Right atrium auricular region (tissue), 2 donors: ENCODE results near the gene ACSL5. TPM values are rescaled to one million over a fixed set of nuclear protein-coding genes. Genes with fewer than 3 reads are reported as not detected.

ENCODE experiments used
- DNase-seq: peaks from one replicate; pipeline ENCODE4 v3.0.0-alpha.2; 2019; ENCODE audit warnings: low spot score
- H3K27ac ChIP-seq, 2 donors: fragments of 200-600 bp; sonication (generic); 1 replicate in 1 of 2; 2 replicates in 1 of 2; pipeline ENCODE4 v1.5.1; 2016 to 2019
- H3K27me3 ChIP-seq, 2 donors: fragments of 200-600 bp; sonication (generic); one replicate each; pipeline versions ENCODE4 v1.5.1 to v1.6.0; 2017 to 2019
- H3K36me3 ChIP-seq: fragments of 200-600 bp; sonication (generic); one replicate; pipeline ENCODE4 v1.5.1; 2016
- H3K4me1 ChIP-seq, 2 donors: fragments of 200-600 bp; sonication (generic); one replicate each; pipeline versions ENCODE4 v1.5.1 to v1.6.0; 2017 to 2019
- H3K4me3 ChIP-seq, 2 donors: fragments of 200-600 bp; sonication (generic); 1 replicate in 1 of 2; 2 replicates in 1 of 2; pipeline ENCODE4 v1.5.1; 2017 to 2019; ENCODE audit warnings: mild to moderate bottlenecking in 1 of 2, moderate library complexity in 1 of 2
- H3K9me3 ChIP-seq, 2 donors: fragments of 200-600 bp; sonication (generic); one replicate each; pipeline ENCODE4 v1.5.1; 2019
- total RNA-seq, 2 donors: library from RNA; depleted of rRNA; stranded (reverse); fragments of >200 nt; gene quantifications; one replicate each; pipeline ENCODE4 v1.1.0, GENCODE V29; 2016
- TF ChIP-seq, protein P1 (sequence below), 2 donors: fragments of 200-600 bp; sonication (generic); IDR thresholded peaks; one replicate each; pipeline ENCODE4 v1.5.1; 2019; ENCODE audit warnings: antibody characterized with exemption in 2 of 2

Gene ACSL5
- total RNA-seq, 2 donors from 2014 or later = 9.2 to 12.0 TPM

- no peak overlapping the region for H3K4me3 ChIP-seq
- no peak overlapping the region for H3K27ac ChIP-seq
- H3K4me1 ChIP-seq = peaks cover 0 to 4% of the 10 kb centered on the region in 2 donors
- H3K9me3 ChIP-seq = no peaks in the 10 kb centered on the region
- H3K36me3 ChIP-seq = no peaks in the 10 kb centered on the region
- TF ChIP-seq, protein P1, sequence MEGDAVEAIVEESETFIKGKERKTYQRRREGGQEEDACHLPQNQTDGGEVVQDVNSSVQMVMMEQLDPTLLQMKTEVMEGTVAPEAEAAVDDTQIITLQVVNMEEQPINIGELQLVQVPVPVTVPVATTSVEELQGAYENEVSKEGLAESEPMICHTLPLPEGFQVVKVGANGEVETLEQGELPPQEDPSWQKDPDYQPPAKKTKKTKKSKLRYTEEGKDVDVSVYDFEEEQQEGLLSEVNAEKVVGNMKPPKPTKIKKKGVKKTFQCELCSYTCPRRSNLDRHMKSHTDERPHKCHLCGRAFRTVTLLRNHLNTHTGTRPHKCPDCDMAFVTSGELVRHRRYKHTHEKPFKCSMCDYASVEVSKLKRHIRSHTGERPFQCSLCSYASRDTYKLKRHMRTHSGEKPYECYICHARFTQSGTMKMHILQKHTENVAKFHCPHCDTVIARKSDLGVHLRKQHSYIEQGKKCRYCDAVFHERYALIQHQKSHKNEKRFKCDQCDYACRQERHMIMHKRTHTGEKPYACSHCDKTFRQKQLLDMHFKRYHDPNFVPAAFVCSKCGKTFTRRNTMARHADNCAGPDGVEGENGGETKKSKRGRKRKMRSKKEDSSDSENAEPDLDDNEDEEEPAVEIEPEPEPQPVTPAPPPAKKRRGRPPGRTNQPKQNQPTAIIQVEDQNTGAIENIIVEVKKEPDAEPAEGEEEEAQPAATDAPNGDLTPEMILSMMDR (IDR thresholded peaks at IDR 0.05) = no peak
- H3K27me3 ChIP-seq = no peaks in the 10 kb centered on the region
- peak; percentile 40 for DNase-seq
Observed at GRCh38 chr10:112332509-112333228, 41.2 kb upstream of the ACSL5 start.

DNA sequence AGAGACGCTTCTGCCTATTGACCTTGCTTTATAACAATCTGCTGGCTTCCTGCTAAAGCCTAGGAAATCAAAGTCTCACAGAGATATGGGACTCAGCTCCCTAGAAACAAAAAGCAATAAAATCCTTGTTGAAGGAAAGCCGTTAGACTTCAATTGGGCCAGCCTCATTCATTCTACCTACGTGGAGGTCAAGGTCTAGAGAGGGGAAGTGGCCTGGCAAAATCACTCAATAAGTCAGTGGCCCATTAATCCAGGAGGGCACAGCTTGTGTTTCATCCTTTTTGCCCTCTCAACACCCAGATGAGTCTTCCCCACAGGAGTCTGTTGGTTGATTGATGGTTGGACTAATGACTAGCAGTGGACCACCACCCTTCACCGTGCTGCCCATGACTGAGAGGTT, 40.5 kb upstream of the ACSL5 start:
- H3K4me1 ChIP-seq = peaks cover 0 to 4% of the 10 kb centered on the region in 2 donors
- no peak for DNase-seq
- TF ChIP-seq, protein P1 (IDR thresholded peaks at IDR 0.05) = no peak
- H3K9me3 ChIP-seq = no peaks in the 10 kb centered on the region
- no peaks in the 10 kb centered on the region for H3K36me3 ChIP-seq
- no peak overlapping the region for H3K4me3 ChIP-seq
- H3K27me3 ChIP-seq = no peaks in the 10 kb centered on the region
- no peak overlapping the region for H3K27ac ChIP-seq

- H3K27ac ChIP-seq = no peak overlapping the region
- H3K4me1 ChIP-seq = peaks cover 0 to 4% of the 10 kb centered on the region in 2 donors
- H3K9me3 ChIP-seq = no peaks in the 10 kb centered on the region
- H3K27me3 ChIP-seq = no peaks in the 10 kb centered on the region
- no peaks in the 10 kb centered on the region for H3K36me3 ChIP-seq
- H3K4me3 ChIP-seq = no peak overlapping the region
- DNase-seq = no peak
- TF ChIP-seq, protein P1 (IDR thresholded peaks at IDR 0.05) = no peak
Observed at GRCh38 chr10:112335111-112335867, 38.6 kb upstream of the ACSL5 start.

DNA sequence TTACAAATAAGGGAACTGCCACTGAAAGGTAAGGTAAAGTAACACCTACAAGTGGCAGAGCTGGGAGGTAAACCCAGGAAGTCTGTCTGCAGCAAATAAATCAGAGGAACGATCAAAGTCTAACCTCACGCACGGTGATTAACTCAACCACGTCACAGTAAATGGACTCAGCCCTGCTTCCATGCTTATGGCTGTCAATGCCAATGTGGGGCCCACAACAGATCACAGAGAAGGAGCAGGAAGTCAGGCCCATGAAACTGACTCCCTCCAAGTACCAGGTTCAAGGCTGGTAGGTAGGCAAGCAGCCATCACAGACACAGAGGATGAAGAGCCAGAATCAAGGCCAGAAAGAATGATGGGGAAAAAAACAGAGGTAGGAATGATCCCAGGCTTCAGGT, 38.0 kb upstream of the ACSL5 start:
- TF ChIP-seq, protein P1 (IDR thresholded peaks at IDR 0.05) = no peak
- DNase-seq = no peak

GRCh38 chr10:112336556-112337201, 37.2 kb upstream of the ACSL5 start:
- DNase-seq = no peak
- no peaks in the 10 kb centered on the region for H3K9me3 ChIP-seq
- no peak overlapping the region for H3K4me3 ChIP-seq
- H3K27me3 ChIP-seq = no peaks in the 10 kb centered on the region
- no peaks in the 10 kb centered on the region for H3K36me3 ChIP-seq
- H3K4me1 ChIP-seq = peaks cover 0 to 4% of the 10 kb centered on the region in 2 donors
- H3K27ac ChIP-seq = no peak overlapping the region
- TF ChIP-seq, protein P1 (IDR thresholded peaks at IDR 0.05) = no peak

More for the DNA sequence above, 38.0 kb upstream of the ACSL5 start:
- Histone ChIP-seq H3K36me3 (no peaks in the 10 kb centered on the region), H3K27ac (no peak overlapping the region), H3K4me3 (no peak overlapping the region), H3K27me3 (no peaks in the 10 kb centered on the region), H3K4me1 (peaks cover 0 to 4% of the 10 kb centered on the region in 2 donors), H3K9me3 (no peaks in the 10 kb centered on the region)
